Stimulated activated naive B cell treated with anti-CD40 and anti-IgM and Interleukin-4, amounts not matched to agents 10 μg/mL and 1 μg/mL and 100 μg/mL, for 72 hours (primary cell): ENCODE data around the gene ANGEL2.
"Not testable (repeated sequence)": the region's sequence is repeated elsewhere in the genome, so short reads cannot be mapped to it uniquely, and the experiment has no call there.

Experiments
- ATAC-seq, 2 donors: fragments of 150-1000 bp; cut with Tn5 transposase; replicated peaks; 2 replicates each; pipeline ENCODE4 v1.10.0; 2021; ENCODE audit warnings: moderate library complexity in 1 of 2
- DNase-seq: peaks from one replicate; pipeline ENCODE4 v3.0.0; 2021
- H3K27ac Mint-ChIP-seq: one replicate; pipeline ENCODE4 v1.8.0; 2022; ENCODE audit warnings: mild to moderate bottlenecking, mixed read lengths
- H3K27me3 Mint-ChIP-seq, 2 donors: one replicate each; pipeline ENCODE4 v1.8.0; 2022; ENCODE audit warnings: mixed read lengths in 2 of 2
- H3K36me3 Mint-ChIP-seq, 2 donors: one replicate each; pipeline ENCODE4 v1.8.0; 2022; ENCODE audit warnings: mixed read lengths in 2 of 2, mild to moderate bottlenecking in 1 of 2
- H3K4me1 Mint-ChIP-seq, 2 donors: one replicate each; pipeline ENCODE4 v1.8.0; 2022; ENCODE audit warnings: mixed read lengths in 2 of 2, mild to moderate bottlenecking in 1 of 2
- H3K4me3 Mint-ChIP-seq, 2 donors: one replicate each; pipeline ENCODE4 v1.8.0; 2022; ENCODE audit warnings: mild to moderate bottlenecking in 2 of 2, mixed read lengths in 2 of 2, moderate library complexity in 1 of 2
- H3K9me3 Mint-ChIP-seq, 2 donors: one replicate each; pipeline ENCODE4 v1.8.0; 2022; ENCODE audit warnings: mixed read lengths in 2 of 2, mild to moderate bottlenecking in 1 of 2

Gene ANGEL2

DNA sequence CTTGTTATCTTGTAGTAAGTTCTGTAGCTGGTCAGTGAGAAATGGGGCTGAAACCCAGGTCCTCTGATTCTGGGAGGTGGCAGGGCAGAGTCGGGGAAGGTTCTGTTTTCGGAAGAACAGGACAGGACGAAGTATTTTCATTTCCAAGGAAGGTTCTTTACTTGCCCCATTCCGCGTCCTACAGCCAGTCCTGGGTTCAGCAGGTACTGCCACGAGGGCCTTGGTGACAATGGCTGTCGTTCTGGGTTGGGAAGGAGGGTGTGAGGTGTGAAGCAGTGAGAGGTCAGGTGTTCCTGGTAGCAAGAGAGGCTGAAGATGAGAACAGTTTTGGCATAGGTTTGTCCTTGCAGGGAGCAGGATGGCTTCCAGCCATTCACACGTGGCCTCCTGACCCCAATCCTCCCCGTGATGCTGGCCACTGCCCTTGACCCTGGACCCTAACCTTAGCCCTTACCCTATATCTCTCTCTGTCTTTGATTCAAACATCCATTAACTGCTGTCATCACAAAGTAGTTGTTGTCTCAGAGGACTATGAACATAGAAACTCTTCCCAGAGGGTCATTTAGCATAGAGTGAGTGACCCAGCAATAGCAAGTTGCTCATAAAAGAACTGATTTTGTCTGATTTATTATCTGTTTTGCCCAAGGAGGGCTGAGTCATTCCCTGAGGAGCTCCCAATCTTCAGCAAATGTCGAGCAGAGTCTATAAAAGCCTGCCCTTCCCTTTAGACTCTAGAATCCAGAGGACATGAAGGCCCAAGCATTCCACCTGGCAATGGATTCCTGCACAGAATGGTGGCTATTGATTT is 40.4 kb downstream of the ANGEL2 start:
- no peak for ATAC-seq
- DNase-seq, result no peak
- Mint-ChIP-seq H3K4me3 (no peak overlapping the region), H3K36me3 (no peaks in the 10 kb centered on the region), H3K27me3 (peaks cover 0 to under 1% of the 10 kb centered on the region in 2 donors), H3K4me1 (peaks cover 0 to 6% of the 10 kb centered on the region in 2 donors), H3K9me3 (no peaks in the 10 kb centered on the region), H3K27ac (no peak overlapping the region)

DNA sequence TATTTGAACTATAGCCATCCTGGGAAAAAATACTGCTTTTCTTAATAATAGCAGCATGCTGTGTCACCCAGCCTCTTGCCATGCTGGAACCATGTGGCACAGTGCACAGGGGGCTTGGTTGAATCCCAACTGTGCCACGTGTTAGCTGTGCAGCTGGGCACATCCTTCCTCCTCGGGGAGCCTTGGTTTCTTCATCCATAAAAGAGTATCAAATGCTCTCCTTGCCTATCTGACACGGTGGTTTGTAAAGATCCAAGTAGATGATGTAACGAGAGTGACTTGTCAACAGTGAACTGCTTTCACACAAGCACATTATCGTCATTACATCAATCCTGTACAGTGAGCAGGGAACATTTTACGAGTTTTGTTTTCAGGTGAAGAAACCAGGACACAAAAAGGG is 41.0 kb downstream of the ANGEL2 start:
- Mint-ChIP-seq H3K4me1 (peaks cover 0 to 5% of the 10 kb centered on the region in 2 donors), H3K27me3 (peaks cover 0 to 5% of the 10 kb centered on the region in 2 donors), H3K9me3 (no peaks in the 10 kb centered on the region), H3K27ac (no peak overlapping the region), H3K36me3 (no peaks in the 10 kb centered on the region), H3K4me3 (no peak overlapping the region)
- ATAC-seq (no peak), DNase-seq (no peak)

DNA sequence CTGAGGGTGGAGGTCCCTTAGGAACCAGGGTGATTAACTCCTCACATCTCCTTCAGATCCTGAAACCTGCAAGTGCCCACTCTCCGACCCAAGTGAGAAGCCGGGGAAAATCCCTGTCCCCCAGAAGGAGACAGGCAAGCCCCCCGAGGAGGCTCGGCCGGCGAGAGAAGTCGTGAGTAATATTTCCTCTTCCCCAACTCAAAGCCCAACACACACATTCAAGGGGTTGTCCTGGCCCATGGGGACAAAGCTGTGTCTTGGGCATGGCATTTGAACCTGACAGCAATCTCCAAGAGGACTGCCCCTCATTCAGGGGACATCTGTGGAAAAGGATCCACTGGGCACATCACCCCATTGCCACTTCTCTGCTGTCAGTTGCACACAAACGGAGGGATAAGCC is 41.8 kb downstream of the ANGEL2 start:
- Mint-ChIP-seq H3K9me3 (no peaks in the 10 kb centered on the region), H3K36me3 (no peaks in the 10 kb centered on the region), H3K27me3 (peaks cover 0 to 5% of the 10 kb centered on the region in 2 donors), H3K27ac (no peak overlapping the region), H3K4me1 (peaks cover under 1 to 3% of the 10 kb centered on the region in 2 donors), H3K4me3 (no peak overlapping the region)
- ATAC-seq (no peak), DNase-seq (no peak)

- Mint-ChIP-seq H3K27ac (no peak overlapping the region), H3K9me3 (no peaks in the 10 kb centered on the region), H3K4me3 (no peak overlapping the region), H3K4me1 (peaks cover 3 to 5% of the 10 kb centered on the region in 2 donors), H3K36me3 (no peaks in the 10 kb centered on the region), H3K27me3 (peaks cover 0 to 5% of the 10 kb centered on the region in 2 donors)
- DNase-seq (no peak), ATAC-seq (no peak)
These were observed 42.2 kb downstream of the ANGEL2 start for GRCh38 chr1:212973426-212973825.

GRCh38 chr1:212971312-212971711 is 44.4 kb downstream of the ANGEL2 start:
- H3K4me1 Mint-ChIP-seq, result peaks cover 10 to 17% of the 10 kb centered on the region in 2 donors
- ATAC-seq, result no peak
- peaks cover 4 to 8% of the 10 kb centered on the region in 2 donors for H3K27me3 Mint-ChIP-seq

DNA sequence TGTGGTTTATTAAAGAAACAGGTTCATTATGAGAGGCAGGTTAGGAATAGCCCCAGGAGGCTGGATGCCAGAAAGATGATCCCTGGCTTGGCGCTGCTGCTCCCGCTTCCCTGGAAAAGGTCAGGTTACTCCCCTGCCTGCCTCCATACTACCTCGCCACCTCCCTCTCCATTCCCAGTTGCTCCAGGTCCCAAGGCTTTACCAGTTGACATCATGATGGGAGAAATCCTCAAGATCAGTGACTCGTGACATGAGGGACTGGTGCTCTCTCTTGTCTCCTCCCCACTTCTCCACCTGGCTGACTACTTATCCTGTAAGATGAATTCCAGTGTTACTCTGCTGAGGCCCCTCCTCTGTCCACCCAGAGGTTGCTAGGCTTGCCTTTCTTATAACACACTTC is 45.6 kb downstream of the ANGEL2 start:
- H3K36me3 Mint-ChIP-seq, result no peaks in the 10 kb centered on the region
- DNase-seq (no peak), ATAC-seq (no peak)
- H3K4me1 Mint-ChIP-seq, result peaks cover 10 to 17% of the 10 kb centered on the region in 2 donors
- no peaks in the 10 kb centered on the region for H3K9me3 Mint-ChIP-seq
- H3K27me3 Mint-ChIP-seq, result peaks cover 7 to 10% of the 10 kb centered on the region in 2 donors
- no peak overlapping the region for H3K4me3 Mint-ChIP-seq
- H3K27ac Mint-ChIP-seq, result no peak overlapping the region

More at GRCh38 chr1:212971312-212971711, 44.4 kb downstream of the ANGEL2 start:
- H3K9me3 Mint-ChIP-seq, result no peaks in the 10 kb centered on the region
- no peak overlapping the region for H3K27ac Mint-ChIP-seq
- no peak for DNase-seq
- no peak overlapping the region for H3K4me3 Mint-ChIP-seq
- no peaks in the 10 kb centered on the region for H3K36me3 Mint-ChIP-seq

DNA sequence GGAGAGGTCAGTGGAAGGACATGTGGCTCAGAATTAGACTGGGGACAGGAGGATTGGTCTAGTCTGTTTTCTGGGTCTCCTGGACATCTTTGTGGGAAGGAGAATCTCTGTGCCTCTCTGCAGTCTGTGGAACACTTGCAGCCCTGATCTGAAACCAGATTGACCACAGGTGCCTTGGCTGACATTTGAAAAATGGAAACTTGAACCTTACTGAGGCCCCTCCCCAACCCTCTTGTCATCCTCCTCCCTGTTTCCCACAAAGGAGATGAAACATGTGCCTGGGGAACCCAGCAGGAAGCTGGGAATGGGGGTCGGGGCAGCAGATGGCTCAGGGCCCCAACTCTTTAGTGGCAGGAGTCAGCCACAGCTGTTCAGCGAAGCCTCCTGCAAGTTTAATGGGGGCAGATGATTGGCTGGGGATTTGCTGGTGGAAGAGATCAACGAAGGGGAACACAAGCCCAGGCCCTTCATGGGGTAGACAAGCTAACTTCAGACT is 47.3 kb downstream of the ANGEL2 start:
- H3K36me3 Mint-ChIP-seq, result no peaks in the 10 kb centered on the region
- H3K27me3 Mint-ChIP-seq, result peaks cover 7 to 10% of the 10 kb centered on the region in 2 donors
- H3K4me1 Mint-ChIP-seq, result peaks cover 10 to 17% of the 10 kb centered on the region in 2 donors
- H3K4me3 Mint-ChIP-seq, result peak overlapping the region in 1 of 2 donors; percentile 5
- no peaks in the 10 kb centered on the region for H3K9me3 Mint-ChIP-seq
- DNase-seq (no peak), ATAC-seq (peak; percentile 80 to 81)
- no peak overlapping the region for H3K27ac Mint-ChIP-seq

DNA sequence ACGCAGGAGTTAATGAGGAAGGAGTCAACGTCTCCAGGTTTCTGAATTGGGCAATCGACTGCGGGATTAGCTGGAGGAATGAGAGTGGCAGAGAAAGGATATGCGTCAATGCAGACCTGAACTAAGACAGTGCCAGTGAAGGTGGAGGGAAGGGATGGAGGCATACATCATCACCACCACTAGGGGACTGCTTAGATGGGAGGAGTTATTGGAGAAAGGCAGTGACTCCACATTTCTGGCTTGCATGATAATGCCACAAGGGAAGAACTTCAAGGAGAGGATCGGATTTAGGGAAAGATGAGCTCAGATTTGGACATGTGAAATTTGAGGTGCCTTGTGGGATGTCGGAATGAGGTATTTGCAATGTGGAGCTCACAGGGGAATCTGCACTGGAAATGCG is 47.9 kb downstream of the ANGEL2 start:
- Mint-ChIP-seq H3K4me1 (peaks cover 10 to 22% of the 10 kb centered on the region in 2 donors), H3K9me3 (no peaks in the 10 kb centered on the region), H3K4me3 (peak overlapping the region in 1 of 2 donors; percentile 5), H3K27ac (no peak overlapping the region), H3K27me3 (peaks cover 7 to 10% of the 10 kb centered on the region in 2 donors), H3K36me3 (no peaks in the 10 kb centered on the region)
- DNase-seq, result no peak
- peak; percentile 79 to 84 for ATAC-seq

DNA sequence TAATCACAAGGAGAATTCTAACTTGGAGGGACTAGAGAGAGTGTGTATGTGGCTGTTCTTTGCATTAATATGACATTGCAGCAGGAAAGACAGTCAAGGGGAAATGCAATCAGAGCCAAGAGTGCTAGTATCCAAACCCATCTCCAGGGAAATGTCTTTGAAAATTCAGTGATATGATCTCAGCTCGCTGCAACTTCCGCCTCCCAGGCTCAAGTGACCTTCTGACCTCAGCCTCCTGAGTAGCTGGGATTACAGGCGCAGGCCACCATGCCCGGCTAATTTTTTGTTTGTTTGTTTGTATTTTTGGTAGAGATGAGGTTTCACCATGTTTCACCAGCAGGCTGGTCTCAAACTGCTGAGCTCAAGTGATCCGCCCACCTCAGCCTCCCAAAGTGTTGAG is 49.1 kb downstream of the ANGEL2 start:
- no peaks in the 10 kb centered on the region for H3K36me3 Mint-ChIP-seq
- DNase-seq, result no peak
- no peak overlapping the region for H3K27ac Mint-ChIP-seq
- H3K27me3 Mint-ChIP-seq, result peaks cover 7 to 10% of the 10 kb centered on the region in 2 donors
- H3K9me3 Mint-ChIP-seq, result no peaks in the 10 kb centered on the region
- H3K4me3 Mint-ChIP-seq, result no peak overlapping the region
- no peak for ATAC-seq
- peaks cover 10 to 22% of the 10 kb centered on the region in 2 donors for H3K4me1 Mint-ChIP-seq

- H3K36me3 Mint-ChIP-seq, DNase-seq, ATAC-seq, H3K4me3 Mint-ChIP-seq, H3K27ac Mint-ChIP-seq, H3K9me3 Mint-ChIP-seq: not testable (repeated sequence)
- Mint-ChIP-seq H3K27me3 (peaks cover 7 to 10% of the 10 kb centered on the region in 2 donors), H3K4me1 (peaks cover 13 to 25% of the 10 kb centered on the region in 2 donors)
These were observed 50.7 kb downstream of the ANGEL2 start for GRCh38 chr1:212964993-212965392.

DNA sequence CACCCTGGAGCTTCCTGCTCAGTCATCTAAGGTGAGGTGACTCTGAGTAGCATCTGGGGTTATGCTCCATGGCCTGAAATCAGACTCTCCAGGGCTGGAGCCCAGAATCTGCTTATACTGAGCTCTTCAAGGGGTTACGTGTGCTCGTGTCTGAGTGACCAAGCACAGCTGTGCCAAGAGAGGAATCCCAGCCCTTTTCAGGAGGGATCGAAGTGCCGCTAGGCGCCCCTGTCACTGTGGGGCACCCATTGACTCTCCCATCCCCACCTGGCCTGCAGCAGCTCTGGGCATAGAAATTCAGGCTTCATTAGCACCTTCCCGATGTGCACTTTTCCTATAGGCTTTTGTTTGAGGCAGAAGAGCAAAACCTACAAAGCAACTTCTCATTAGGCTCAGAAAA is 51.6 kb downstream of the ANGEL2 start:
- peaks cover 5 to 11% of the 10 kb centered on the region in 2 donors for H3K27me3 Mint-ChIP-seq

DNA sequence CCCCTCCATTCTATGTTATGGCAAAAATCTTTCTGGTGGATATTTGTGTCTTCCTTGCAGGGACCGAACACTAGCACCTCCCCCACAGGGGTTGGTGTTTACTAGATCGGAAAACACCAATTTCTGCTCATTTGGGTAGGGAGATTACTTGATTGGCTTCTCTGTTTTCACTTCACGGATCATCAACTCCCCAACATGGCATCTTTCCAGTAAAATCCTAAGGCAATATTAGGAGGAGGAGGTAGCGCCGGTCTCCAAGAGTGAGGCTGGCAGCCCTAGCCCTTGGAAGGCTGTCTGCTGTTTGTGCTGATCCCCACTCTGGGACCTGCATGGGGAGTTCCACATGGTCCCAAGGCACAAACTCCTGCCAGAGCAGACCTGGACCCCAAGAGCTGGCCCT is 53.2 kb downstream of the ANGEL2 start:
- Mint-ChIP-seq H3K27me3 (peaks cover 5 to 7% of the 10 kb centered on the region in 2 donors), H3K4me3 (no peak overlapping the region), H3K9me3 (peaks cover 0 to 2% of the 10 kb centered on the region in 2 donors), H3K27ac (no peak overlapping the region), H3K36me3 (no peaks in the 10 kb centered on the region), H3K4me1 (peaks cover 6 to 16% of the 10 kb centered on the region in 2 donors)
- no peak for ATAC-seq
- no peak for DNase-seq

More for the DNA sequence above, 51.6 kb downstream of the ANGEL2 start:
- Mint-ChIP-seq H3K4me3 (no peak overlapping the region), H3K4me1 (peaks cover 13 to 31% of the 10 kb centered on the region in 2 donors), H3K36me3 (no peaks in the 10 kb centered on the region), H3K9me3 (peaks cover 0 to 2% of the 10 kb centered on the region in 2 donors), H3K27ac (no peak overlapping the region)
- no peak for ATAC-seq
- DNase-seq, result no peak

DNA sequence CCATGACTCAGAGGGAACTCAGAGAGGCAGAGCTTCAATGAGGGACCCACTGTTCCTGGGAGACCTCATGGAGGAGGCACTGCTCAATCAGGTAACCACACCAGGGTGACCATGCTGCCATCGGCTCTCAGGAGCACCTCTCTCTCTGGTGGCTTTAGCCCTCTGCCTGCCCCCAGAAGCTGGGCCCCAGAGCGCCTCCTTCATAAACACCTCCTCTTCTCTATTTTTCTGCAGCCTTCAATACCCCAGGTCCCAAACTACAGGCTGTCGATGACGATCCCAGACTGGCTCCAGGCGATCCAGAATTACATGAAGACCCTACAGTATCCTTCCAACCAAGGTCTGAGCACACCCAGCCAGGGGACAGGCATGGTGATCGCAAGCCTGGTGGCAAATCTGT is 54.7 kb downstream of the ANGEL2 start:
- peaks cover 0 to 2% of the 10 kb centered on the region in 2 donors for H3K9me3 Mint-ChIP-seq
- H3K27me3 Mint-ChIP-seq, result peaks cover 4 to 11% of the 10 kb centered on the region in 2 donors
- no peaks in the 10 kb centered on the region for H3K36me3 Mint-ChIP-seq
- no peak for DNase-seq
- no peak overlapping the region for H3K27ac Mint-ChIP-seq
- no peak overlapping the region for H3K4me3 Mint-ChIP-seq
- peaks cover 10 to 19% of the 10 kb centered on the region in 2 donors for H3K4me1 Mint-ChIP-seq
- no peak for ATAC-seq

DNA sequence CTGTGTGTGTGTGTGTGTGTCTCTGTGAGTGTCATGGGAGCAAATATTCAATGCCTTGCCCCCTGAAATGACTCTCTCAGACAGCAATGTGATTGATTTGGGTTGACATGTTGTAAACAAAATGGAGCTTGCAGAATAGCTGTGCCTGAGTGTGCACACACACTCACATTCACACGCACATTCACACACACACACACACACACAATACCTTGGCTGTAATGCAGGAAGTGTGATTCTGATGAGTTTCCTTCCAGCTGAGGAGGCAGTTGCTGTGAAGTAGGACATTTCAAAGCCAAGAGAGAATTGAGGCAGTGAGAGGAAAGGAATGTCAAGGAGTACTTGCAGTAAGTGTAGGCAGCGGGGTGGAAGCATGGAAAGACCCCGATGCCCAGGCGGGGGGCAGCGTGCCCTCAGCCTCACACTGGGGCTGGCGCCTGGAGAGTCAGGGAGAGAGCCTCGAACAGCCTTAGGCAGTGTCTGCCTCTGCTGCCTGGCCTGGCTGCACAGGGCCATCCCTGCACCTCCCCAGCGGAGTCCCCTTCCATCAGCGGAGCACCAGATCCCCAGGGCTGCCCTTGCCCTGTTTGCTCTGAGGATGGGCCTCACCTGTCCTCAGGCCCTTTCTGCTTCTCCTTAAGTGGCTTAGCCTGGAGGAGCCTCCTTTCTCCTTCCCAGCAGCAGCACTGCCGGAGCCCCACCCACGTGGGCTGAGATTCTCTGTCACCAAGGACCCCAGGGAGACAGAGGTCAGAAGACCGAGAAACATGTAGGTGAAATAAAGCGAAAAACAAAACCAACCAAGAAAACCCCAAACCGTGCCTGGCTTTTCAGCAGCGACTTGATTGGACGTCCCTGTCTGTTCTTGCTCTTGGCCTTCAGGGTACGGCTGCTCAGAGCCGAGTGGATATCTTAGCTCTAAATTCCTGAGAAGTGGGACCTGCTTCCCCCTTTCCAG is 56.1 kb downstream of the ANGEL2 start:
- no peak overlapping the region for H3K4me3 Mint-ChIP-seq
- ATAC-seq, result peak; percentile 61 to 74
- H3K9me3 Mint-ChIP-seq, result peaks cover 0 to 2% of the 10 kb centered on the region in 2 donors
- peak overlapping the region; percentile 6 for H3K27ac Mint-ChIP-seq
- DNase-seq, result peak; percentile 41
- peaks cover 9 to 10% of the 10 kb centered on the region in 2 donors for H3K27me3 Mint-ChIP-seq
- H3K4me1 Mint-ChIP-seq, result peaks cover 22 to 31% of the 10 kb centered on the region in 2 donors
- H3K36me3 Mint-ChIP-seq, result no peaks in the 10 kb centered on the region
